ENCODE data around the gene NFE2L2.
"Not testable (repeated sequence)": the region's sequence is repeated elsewhere in the genome, so short reads cannot be mapped to it uniquely, and the experiment has no call there.

DNA sequence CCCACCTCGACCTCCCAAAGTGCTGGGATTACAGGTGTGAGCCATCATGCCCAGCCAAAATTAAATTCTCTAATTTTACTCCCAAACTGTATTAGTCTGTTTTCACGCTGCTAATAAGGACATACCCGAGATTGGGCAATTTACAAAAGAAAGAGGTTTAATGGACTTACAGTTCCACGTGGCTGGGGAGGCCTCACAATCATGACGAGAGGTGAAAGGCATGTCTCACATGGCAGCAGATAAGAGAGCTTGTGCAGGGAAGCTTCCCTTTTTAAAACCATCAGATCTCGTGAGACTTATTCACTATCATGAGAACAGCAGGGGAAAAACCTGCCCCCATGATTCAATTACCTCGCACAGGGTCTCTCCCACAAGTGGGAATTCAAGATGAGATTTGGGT, 78.5 kb downstream of the NFE2L2 start:
- not testable (repeated sequence) for TF ChIP-seq EP300 (IDR thresholded peaks at IDR 0.05)
- TF ChIP-seq, protein P1, sequence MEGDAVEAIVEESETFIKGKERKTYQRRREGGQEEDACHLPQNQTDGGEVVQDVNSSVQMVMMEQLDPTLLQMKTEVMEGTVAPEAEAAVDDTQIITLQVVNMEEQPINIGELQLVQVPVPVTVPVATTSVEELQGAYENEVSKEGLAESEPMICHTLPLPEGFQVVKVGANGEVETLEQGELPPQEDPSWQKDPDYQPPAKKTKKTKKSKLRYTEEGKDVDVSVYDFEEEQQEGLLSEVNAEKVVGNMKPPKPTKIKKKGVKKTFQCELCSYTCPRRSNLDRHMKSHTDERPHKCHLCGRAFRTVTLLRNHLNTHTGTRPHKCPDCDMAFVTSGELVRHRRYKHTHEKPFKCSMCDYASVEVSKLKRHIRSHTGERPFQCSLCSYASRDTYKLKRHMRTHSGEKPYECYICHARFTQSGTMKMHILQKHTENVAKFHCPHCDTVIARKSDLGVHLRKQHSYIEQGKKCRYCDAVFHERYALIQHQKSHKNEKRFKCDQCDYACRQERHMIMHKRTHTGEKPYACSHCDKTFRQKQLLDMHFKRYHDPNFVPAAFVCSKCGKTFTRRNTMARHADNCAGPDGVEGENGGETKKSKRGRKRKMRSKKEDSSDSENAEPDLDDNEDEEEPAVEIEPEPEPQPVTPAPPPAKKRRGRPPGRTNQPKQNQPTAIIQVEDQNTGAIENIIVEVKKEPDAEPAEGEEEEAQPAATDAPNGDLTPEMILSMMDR (IDR thresholded peaks at IDR 0.05): not testable (repeated sequence)

Measured in sigmoid colon (tissue), 4 donors.